GM18520 (cell line): Measurements from ENCODE around the gene GRM4.
"Not testable (repeated sequence)": the region's sequence is repeated elsewhere in the genome, so short reads cannot be mapped to it uniquely, and the experiment has no call there.

Experiments used
- ATAC-seq: cut with Tn5 transposase; IDR thresholded peaks from one replicate; pipeline ENCODE4 v1.9.1; 2021; ENCODE audit not compliant: unreplicated experiment

GRM4 gene

DNA sequence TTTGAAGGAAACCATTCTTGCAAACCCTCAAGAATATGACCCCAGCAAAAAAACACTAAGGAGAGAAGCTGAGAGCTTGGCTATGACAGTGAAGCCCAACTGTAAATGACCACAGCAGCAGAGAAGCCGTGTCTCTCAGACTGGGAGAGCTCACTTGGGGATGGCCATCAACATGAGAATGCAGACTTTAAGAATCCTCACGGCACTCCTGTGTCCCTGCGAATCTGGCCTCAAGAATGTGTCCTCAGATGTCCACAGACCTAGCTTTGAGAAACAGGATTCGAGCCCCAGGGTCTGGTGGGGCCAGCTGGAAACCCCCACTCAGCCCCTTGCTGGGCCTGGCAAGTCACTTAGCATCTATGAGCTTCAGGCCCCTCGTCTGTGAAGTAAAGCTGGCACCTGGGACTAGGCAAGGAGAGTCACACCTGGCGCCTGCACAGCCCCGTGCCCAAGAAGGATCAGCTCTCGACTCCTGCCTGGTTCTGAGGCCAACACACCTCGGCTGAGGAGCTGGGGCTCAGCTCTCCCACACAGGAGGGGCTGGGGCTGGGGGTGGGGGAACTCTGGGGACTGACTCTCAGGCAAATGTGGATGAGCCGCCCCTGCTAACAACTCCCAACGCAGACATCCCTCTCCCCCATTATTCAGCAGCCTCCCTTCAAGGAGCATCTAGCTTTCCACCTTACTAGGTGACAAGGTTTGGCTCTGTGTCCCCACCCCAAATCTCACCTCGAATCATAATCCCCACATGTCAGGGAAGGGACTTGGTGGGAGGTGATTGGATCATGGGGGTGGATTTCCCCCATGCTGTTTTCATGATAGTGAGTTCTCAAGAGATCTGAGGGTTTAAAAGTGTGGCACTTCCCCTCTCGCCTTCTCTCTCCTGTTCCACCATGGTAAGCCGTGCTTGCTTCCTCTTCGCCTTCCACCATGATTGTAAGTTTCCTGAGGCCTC, 97.7 kb downstream of the GRM4 start:
- ATAC-seq: no peak

DNA sequence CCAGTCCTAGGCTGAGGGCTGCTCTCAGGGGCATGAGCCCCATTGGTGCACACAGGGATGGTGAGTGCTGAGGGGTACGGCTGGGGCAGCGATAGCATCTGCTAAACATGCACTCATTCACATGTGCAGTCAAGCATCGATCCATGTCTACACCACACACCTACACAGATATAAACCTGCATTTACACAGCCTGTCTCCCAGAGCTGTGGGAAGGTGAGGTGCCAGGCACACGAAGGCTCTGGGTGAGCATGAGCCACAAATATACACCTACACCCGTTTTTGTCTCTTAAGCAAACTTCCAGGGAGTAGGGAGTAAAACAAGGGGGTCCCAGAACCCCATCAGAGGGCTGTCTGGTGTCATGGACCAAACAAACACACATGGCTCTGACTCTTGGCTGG, 99.3 kb downstream of the GRM4 start:
- ATAC-seq: no peak

- ATAC-seq: no peak
Measured at GRCh38 chr6:34045771-34046170, 100.1 kb downstream of the GRM4 start.

- no peak for ATAC-seq
Measured at GRCh38 chr6:34044945-34045595, 100.8 kb downstream of the GRM4 start.

- ATAC-seq: no peak
Measured at GRCh38 chr6:34043359-34043758, 102.5 kb downstream of the GRM4 start.

GRCh38 chr6:34041998-34042397, 103.9 kb downstream of the GRM4 start:
- ATAC-seq: not testable (repeated sequence)

GRCh38 chr6:34041385-34041784, 104.5 kb downstream of the GRM4 start:
- no peak for ATAC-seq

GRCh38 chr6:34039943-34040342, 105.9 kb downstream of the GRM4 start:
- ATAC-seq: no peak

- ATAC-seq: no peak
Measured at GRCh38 chr6:34037151-34037550, 108.7 kb downstream of the GRM4 start.

DNA sequence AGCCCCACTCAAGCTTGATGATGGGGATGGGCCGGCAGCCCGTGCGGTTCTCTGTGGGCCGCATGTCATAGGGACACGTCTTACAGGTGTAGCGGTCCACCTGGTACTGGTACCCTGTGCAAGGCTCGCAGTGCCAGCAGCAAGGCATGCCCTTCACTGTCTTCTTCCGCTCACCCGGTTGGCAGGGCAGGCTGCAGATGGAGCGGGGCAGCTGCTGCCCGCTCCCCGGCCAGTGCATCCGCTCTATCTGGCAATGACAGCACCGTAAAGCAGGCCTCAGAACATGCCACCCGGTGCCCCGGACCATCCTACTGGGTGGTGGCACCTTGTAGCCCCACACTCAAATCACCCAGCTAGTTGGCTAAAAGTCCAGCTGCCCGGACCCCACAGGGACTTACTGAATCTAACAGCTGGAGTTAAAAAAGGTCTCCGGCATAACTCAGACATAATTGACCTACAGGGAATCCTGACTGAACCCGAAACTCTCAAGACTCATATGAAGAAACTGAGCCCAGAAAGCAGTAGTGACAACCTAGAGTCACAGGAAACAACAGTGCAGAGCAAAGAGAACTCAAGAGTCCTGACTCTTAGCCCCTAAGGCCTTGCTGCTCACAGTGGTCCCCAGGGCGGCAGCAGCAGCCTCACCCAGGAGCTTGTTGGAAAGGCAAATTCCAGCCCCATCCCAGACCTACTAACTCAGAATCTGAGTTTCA, 109.4 kb downstream of the GRM4 start:
- no peak for ATAC-seq

- ATAC-seq: no peak
Measured at GRCh38 chr6:34035704-34036356, 110.1 kb downstream of the GRM4 start.

DNA sequence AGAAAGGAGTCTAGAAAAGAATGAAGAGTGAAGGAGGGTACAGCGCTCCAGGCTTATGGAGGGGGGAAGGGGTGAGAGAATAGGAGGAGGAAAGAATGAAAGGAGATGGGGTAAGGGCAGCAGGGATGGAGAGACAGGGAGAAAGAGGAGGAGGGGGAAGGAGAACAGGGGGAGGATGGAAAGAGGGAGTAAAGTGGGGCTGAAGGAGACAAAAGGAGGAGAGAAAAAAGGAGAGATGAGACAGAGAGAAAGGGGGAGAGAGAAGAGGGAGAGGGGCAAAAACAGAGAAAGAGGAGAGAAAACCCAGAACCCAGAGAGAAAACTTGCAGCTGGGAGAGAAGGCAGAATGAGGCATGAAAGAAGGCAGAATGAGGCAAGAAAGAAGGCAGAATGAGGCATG, 110.7 kb downstream of the GRM4 start:
- ATAC-seq: no peak

DNA sequence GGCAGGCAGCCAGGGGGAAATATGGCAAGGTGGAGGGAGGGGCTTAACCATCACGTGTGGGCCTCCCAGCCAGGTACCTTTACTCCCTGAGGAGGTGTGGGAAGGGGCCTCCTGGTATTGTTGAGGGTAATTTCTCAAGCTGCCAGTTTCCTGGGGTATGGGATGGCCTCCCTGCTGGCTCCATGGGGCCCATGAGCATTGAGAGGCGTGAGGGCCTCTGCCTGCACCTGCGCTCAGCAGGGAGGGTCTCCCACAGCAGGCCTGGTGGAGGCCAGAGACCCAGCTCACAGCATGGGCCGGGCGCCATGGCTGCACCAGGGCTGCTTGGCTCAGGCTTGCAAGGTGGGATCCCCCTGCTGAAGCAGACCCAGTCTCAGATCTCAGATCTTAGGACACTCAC, 113.0 kb downstream of the GRM4 start:
- no peak for ATAC-seq

GRCh38 chr6:34031625-34032383, 114.1 kb downstream of the GRM4 start:
- no peak for ATAC-seq

DNA sequence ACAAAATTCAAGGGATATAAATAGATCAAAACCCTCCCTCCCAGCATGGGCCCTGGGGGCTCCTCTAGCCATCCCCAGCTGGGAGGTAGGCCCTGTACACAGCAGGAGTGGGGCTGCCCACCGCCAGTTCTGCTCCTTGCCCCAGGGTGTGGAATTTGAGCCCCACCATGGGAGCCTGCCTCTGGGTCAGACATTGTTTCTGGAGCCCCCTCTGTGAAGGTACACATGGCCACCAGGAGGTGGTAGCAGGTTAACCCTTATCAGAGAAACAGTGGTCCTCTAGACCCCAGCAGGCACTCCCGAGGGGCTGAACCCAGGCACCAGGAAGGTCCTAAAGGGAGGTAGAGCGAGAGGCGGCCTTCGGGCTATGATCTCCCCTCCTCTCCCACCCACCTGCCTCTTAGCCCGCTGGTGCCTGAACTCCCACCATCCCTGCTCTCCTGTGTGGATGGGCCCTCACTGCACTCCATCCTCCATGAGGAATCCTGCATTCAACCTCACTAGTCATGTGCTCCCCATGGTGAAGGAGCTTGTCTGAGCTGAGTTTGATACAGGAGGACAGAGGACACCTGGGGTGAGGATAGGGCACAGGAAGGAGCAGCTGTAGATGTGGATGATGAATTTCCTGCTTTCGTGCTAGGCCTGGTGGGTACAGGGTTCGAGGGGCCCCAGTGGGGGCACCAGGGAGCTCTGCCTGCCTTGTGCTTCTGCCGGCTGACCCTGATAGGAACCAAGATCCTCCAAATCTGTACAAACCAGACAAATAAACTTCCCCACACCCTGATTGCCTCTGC, 114.9 kb downstream of the GRM4 start:
- no peak for ATAC-seq

DNA sequence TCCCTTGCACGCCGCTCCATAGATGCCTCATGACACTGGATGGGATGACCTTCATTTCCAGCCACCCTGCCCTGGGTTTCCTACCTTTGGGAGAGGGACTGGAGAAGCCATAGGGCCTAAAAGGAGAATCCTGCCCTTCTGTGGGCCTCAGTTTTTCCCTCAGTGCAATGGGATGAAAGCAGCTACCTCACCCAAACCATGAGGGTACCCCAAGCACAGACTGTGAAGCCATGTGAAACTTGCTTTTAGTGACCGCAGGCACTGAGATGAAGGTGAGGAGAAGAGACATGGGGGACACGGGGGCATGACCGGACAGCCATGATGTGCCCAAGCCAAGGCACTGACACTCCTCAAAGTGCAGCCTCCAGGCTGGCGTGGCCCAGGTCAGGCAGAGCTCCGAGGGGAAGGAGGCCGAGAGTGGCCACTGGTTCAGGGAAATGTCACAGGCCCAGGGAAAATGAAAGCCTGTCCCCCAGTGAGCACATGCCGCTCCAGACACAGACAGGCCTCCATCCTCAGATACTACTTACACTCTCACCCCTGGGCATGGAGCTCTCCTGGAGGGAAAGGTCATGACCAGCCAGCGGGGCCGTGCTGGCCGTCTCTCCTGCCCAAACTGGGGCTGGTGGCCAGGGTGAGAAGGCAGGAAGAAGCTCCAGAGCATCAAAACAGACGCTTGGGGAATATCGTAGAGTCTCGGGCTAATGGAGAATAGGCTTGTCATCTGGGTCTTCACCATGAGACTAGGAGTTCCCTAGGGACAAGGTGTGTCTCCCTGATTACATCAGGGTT, 116.2 kb downstream of the GRM4 start:
- no peak for ATAC-seq

DNA sequence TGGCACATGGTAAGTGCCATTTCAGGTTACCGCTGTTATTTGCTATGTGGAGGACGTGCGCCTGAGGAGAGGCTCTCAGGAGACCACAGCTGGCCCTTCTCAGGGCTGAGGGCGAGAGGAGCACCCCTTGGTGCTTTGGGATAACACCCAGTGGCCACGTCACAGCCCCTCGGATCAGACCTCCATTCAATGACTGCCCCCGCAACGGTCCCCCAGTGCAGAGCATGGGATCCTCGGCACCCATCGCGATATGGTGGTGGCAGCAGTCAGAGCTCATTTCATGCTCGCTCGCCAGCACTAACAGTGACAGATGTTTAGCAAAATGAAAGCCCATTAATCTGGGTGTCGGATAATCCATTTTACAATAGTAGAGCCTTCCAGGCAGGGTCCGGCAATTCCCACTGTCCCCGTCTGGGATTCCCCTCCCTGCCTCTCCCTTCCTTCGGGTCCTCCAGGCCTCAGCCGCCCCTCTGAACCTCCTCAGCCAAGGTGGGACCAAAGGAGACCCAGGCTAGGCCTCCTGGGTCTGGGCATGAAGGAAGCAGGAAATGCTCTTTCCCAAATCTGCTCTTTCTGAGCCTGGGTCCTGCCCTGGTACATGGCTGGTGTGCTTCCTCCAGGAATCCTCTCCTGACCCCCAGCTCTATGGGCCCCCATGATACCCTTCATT, 117.1 kb downstream of the GRM4 start:
- no peak for ATAC-seq

- no peak for ATAC-seq
Measured at GRCh38 chr6:34027939-34028441, 117.9 kb downstream of the GRM4 start.
